SK-N-SH treated with all-trans-retinoic acid at 6 μM for 48 hours (cell line): Measurements from ENCODE around the gene WNT6.

ENCODE experiments used
- ATAC-seq: fragments of 200-7000 bp; cut with Tn5 transposase; 3 replicates; pipeline ENCODE4 v1.9.1; 2020; ENCODE audit warnings: mild to moderate bottlenecking, moderate library complexity
- ARNTL ChIP-seq: fragments of 450-650 bp; formaldehyde crosslinking; IDR thresholded peaks from 2 replicates; pipeline ENCODE4 v1.5.0; 2020; ENCODE audit warnings: low read depth, mild to moderate bottlenecking, moderate library complexity, borderline replicate concordance
- ISL1 ChIP-seq: fragments of 250-450 bp; sonication (Bioruptor Pico); IDR thresholded peaks from 2 replicates; pipeline ENCODE4 v2.1.2; 2022; ENCODE audit warnings: mild to moderate bottlenecking, moderate library complexity
- OSR1 ChIP-seq: fragments of 250-450 bp; sonication (Bioruptor Pico); IDR thresholded peaks from 2 replicates; pipeline ENCODE4 v1.8.0; 2022; ENCODE audit warnings: moderate library complexity, mild to moderate bottlenecking, inconsistent platforms
- PPARA ChIP-seq: fragments of 250-450 bp; sonication (Bioruptor Pico); IDR thresholded peaks from 2 replicates; pipeline ENCODE4 v1.5.0; 2020; ENCODE audit warnings: mild to moderate bottlenecking, borderline replicate concordance
- SNAI2 ChIP-seq: fragments of 250-450 bp; sonication (Bioruptor Pico); IDR thresholded peaks from 2 replicates; pipeline ENCODE4 v1.5.0; 2020; ENCODE audit warnings: mild to moderate bottlenecking, moderate library complexity
- TCF4 ChIP-seq: fragments of 250-450 bp; sonication (Bioruptor Pico); IDR thresholded peaks from 2 replicates; pipeline ENCODE4 v1.8.0; 2021; ENCODE audit warnings: mild to moderate bottlenecking, moderate library complexity, borderline replicate concordance
- ZC3H10 ChIP-seq: fragments of 250-450 bp; sonication (Bioruptor Pico); IDR thresholded peaks from 2 replicates; pipeline ENCODE4 v1.5.1; 2021; ENCODE audit warnings: mild to moderate bottlenecking, moderate library complexity
- ZFP3 ChIP-seq: fragments of 250-450 bp; sonication (Bioruptor Pico); IDR thresholded peaks from 2 replicates; pipeline ENCODE4 v1.5.0; 2020; ENCODE audit warnings: mild to moderate bottlenecking, moderate library complexity
- ZFP30 ChIP-seq: fragments of 450-650 bp; formaldehyde crosslinking; IDR thresholded peaks from 2 replicates; pipeline ENCODE4 v1.5.0; 2022; ENCODE audit warnings: mild to moderate bottlenecking, moderate library complexity
- ZNF565 ChIP-seq: fragments of 450-650 bp; formaldehyde crosslinking; conservative IDR thresholded peaks from 2 replicates; pipeline ENCODE4 v1.5.0; 2020; ENCODE audit warnings: low read depth, mild to moderate bottlenecking, moderate library complexity
- ZNF70 ChIP-seq: fragments of 450-650 bp; formaldehyde crosslinking; IDR thresholded peaks from 2 replicates; pipeline ENCODE4 v1.5.0; 2020; ENCODE audit warnings: mild to moderate bottlenecking, moderate library complexity
- ZNF8 ChIP-seq: fragments of 450-650 bp; formaldehyde crosslinking; IDR thresholded peaks from 2 replicates; pipeline ENCODE4 v1.5.0; 2020; ENCODE audit warnings: mild to moderate bottlenecking, moderate library complexity
- TF ChIP-seq, protein P1 (sequence below): fragments of 250-450 bp; sonication (Bioruptor Pico); IDR thresholded peaks from 2 replicates; pipeline ENCODE4 v1.8.0; 2021; ENCODE audit warnings: low read depth, mild to moderate bottlenecking, moderate library complexity, borderline replicate concordance
- TF ChIP-seq, protein P2 (sequence below): fragments of 250-450 bp; sonication (Bioruptor Pico); IDR thresholded peaks from 2 replicates; pipeline ENCODE4 v1.5.0; 2020; ENCODE audit warnings: mild to moderate bottlenecking, moderate library complexity
- TF ChIP-seq, protein P3 (sequence below): fragments of 250-450 bp; sonication (Bioruptor Pico); IDR thresholded peaks from 2 replicates; pipeline ENCODE4 v1.5.1; 2021; ENCODE audit warnings: mild to moderate bottlenecking, moderate library complexity
- TF ChIP-seq, protein P4 (sequence below): fragments of 250-450 bp; sonication (Bioruptor Pico); IDR thresholded peaks from 2 replicates; pipeline ENCODE4 v1.5.1; 2020; ENCODE audit warnings: low read depth, mild to moderate bottlenecking, moderate library complexity

WNT6 gene

DNA sequence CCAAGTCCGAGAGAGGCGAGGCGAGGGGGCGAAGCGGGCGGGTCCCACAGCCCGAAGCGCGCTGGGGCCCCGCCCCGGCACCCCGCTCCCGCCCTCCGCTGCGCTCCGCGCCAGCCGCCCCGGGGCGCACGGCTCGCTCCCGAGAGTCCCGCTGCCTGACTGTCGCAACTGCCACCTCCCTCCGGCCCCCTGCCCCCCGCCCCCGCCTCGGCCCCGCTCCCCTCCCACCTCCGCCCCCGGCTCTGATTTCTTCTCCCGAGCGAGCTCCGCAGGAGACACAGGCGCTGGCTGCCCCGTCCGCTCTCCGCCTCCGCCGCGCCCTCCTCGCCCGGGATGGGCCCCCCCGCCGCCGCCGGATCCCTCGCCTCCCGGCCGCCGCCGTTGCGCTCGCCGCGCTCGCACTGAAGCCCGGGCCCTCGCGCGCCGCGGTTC is at the start of gene WNT6:
Gene WNT6, plus strand, starts transcription at position 250 of the 432 bp plus-strand sequence. CDS start 233 bp downstream, outside the sequence.
- ATAC-seq = no peak; the same call in 2 of the 3 replicates
- TF ChIP-seq, protein P1, sequence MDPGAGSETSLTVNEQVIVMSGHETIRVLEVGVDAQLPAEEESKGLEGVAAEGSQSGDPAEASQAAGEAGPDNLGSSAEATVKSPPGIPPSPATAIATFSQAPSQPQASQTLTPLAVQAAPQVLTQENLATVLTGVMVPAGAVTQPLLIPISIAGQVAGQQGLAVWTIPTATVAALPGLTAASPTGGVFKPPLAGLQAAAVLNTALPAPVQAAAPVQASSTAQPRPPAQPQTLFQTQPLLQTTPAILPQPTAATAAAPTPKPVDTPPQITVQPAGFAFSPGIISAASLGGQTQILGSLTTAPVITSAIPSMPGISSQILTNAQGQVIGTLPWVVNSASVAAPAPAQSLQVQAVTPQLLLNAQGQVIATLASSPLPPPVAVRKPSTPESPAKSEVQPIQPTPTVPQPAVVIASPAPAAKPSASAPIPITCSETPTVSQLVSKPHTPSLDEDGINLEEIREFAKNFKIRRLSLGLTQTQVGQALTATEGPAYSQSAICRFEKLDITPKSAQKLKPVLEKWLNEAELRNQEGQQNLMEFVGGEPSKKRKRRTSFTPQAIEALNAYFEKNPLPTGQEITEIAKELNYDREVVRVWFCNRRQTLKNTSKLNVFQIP (CRISPR knock-in tag) = no peak
- TF ChIP-seq ZNF70 (CRISPR knock-in tag) = no peak
- TF ChIP-seq, protein P2, sequence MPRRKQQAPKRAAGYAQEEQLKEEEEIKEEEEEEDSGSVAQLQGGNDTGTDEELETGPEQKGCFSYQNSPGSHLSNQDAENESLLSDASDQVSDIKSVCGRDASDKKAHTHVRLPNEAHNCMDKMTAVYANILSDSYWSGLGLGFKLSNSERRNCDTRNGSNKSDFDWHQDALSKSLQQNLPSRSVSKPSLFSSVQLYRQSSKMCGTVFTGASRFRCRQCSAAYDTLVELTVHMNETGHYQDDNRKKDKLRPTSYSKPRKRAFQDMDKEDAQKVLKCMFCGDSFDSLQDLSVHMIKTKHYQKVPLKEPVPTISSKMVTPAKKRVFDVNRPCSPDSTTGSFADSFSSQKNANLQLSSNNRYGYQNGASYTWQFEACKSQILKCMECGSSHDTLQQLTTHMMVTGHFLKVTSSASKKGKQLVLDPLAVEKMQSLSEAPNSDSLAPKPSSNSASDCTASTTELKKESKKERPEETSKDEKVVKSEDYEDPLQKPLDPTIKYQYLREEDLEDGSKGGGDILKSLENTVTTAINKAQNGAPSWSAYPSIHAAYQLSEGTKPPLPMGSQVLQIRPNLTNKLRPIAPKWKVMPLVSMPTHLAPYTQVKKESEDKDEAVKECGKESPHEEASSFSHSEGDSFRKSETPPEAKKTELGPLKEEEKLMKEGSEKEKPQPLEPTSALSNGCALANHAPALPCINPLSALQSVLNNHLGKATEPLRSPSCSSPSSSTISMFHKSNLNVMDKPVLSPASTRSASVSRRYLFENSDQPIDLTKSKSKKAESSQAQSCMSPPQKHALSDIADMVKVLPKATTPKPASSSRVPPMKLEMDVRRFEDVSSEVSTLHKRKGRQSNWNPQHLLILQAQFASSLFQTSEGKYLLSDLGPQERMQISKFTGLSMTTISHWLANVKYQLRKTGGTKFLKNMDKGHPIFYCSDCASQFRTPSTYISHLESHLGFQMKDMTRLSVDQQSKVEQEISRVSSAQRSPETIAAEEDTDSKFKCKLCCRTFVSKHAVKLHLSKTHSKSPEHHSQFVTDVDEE (CRISPR knock-in tag) = no peak
- no peak for TF ChIP-seq PPARA (CRISPR knock-in tag)
- TF ChIP-seq ARNTL (CRISPR knock-in tag) = no peak

DNA sequence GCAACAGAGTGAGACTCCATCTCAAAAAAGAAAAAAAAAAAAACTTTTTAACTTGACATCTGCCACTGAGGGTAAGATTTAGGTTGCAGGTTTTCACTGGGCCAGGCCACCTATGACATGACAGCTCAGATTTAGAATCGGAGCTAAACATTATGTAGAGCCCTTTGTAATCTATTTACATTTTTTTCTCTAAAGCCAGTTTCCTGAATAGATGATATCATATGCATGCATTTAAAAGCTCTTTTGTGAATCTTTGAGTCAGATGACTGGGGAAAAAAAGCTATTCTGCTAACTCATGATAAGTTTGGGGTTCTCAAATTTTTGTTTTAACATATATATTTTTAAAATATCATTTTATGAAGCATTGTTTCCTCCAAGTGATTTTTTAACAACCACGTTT is 49.3 kb upstream of the WNT6 start:
- no peak for ATAC-seq
- TF ChIP-seq ZFP30 (CRISPR knock-in tag) (no peak), ZNF8 (CRISPR knock-in tag) (no peak), PPARA (CRISPR knock-in tag) (no peak)

DNA sequence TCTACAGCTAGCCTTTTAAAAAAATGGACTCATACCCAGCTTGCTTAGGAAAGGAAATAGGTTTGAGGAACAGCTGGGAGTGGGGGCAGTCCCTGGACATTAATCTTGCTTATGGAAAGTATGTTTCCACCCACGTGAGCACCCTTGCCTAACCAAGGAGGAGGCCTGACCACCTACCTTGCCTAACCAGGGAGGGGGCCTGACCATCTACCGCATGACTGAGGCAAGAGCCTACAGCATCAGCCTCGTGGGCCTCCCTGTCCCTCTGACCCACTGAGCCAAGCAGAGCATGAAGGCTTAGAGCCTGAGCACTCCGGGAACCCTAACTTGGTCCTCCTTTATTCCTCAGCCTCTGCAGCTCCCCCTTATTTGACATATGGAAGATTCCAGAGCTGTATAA is 48.2 kb upstream of the WNT6 start:
- no peak for ATAC-seq

DNA sequence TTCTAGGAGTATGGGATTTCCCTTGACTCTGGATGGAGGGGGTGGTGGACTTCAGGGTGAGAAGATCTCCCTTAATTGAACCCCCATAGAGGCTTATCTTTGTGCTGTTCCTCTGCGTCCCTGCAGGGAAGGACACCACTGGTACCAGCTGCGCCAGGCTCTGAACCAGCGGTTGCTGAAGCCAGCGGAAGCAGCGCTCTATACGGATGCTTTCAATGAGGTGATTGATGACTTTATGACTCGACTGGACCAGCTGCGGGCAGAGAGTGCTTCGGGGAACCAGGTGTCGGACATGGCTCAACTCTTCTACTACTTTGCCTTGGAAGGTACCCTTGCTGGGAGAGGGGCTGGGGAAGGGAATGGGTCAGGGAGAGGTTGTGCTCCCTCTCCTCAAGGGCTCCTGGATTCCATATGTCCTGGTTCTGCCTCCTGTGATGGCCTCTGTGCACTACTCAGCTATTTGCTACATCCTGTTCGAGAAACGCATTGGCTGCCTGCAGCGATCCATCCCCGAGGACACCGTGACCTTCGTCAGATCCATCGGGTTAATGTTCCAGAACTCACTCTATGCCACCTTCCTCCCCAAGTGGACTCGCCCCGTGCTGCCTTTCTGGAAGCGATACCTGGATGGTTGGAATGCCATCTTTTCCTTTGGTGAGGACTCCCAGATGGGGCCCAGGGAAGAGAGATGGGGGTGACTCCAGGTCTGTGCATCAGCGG is 47.3 kb upstream of the WNT6 start:
- TF ChIP-seq TCF4 = no peak
- no peak for TF ChIP-seq ZNF70 (CRISPR knock-in tag)
- no peak for ATAC-seq

More for the DNA sequence above, 48.2 kb upstream of the WNT6 start:
- TF ChIP-seq, protein P3, sequence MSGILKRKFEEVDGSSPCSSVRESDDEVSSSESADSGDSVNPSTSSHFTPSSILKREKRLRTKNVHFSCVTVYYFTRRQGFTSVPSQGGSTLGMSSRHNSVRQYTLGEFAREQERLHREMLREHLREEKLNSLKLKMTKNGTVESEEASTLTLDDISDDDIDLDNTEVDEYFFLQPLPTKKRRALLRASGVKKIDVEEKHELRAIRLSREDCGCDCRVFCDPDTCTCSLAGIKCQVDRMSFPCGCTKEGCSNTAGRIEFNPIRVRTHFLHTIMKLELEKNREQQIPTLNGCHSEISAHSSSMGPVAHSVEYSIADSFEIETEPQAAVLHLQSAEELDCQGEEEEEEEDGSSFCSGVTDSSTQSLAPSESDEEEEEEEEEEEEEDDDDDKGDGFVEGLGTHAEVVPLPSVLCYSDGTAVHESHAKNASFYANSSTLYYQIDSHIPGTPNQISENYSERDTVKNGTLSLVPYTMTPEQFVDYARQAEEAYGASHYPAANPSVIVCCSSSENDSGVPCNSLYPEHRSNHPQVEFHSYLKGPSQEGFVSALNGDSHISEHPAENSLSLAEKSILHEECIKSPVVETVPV (CRISPR knock-in tag) = no peak
- TF ChIP-seq, protein P4, sequence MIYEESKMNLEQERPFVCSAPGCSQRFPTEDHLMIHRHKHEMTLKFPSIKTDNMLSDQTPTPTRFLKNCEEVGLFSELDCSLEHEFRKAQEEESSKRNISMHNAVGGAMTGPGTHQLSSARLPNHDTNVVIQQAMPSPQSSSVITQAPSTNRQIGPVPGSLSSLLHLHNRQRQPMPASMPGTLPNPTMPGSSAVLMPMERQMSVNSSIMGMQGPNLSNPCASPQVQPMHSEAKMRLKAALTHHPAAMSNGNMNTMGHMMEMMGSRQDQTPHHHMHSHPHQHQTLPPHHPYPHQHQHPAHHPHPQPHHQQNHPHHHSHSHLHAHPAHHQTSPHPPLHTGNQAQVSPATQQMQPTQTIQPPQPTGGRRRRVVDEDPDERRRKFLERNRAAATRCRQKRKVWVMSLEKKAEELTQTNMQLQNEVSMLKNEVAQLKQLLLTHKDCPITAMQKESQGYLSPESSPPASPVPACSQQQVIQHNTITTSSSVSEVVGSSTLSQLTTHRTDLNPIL = no peak
- TF ChIP-seq ISL1 (CRISPR knock-in tag) (no peak), PPARA (CRISPR knock-in tag) (no peak), SNAI2 (CRISPR knock-in tag) (no peak), ZNF565 (no peak), ARNTL (CRISPR knock-in tag) (no peak), ZNF70 (CRISPR knock-in tag) (no peak), TCF4 (no peak), ZFP3 (CRISPR knock-in tag) (no peak)
- TF ChIP-seq, protein P1 (CRISPR knock-in tag) = no peak

DNA sequence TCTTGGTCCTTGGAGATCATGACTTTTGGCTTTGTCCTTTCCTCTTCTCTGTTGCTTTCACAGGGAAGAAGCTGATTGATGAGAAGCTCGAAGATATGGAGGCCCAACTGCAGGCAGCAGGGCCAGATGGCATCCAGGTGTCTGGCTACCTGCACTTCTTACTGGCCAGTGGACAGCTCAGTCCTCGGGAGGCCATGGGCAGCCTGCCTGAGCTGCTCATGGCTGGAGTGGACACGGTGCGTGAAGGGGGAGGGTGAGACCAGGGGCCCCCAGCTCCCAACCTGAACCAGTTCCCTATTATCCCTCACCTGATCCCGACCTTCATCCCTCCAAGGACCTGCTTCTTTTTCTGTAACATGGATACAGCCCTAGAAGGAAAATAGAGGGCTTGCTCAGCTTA is 46.7 kb upstream of the WNT6 start:
- no peak for ATAC-seq
- TF ChIP-seq, protein P1 (CRISPR knock-in tag) = no peak
- TF ChIP-seq OSR1 (CRISPR knock-in tag) = no peak
- TF ChIP-seq ZNF565 = no peak
- no peak for TF ChIP-seq ZC3H10 (CRISPR knock-in tag)
- TF ChIP-seq, protein P2 (CRISPR knock-in tag) = no peak
- TF ChIP-seq ZNF8 (CRISPR knock-in tag) = no peak
- no peak for TF ChIP-seq PPARA (CRISPR knock-in tag)
- no peak for TF ChIP-seq ZFP30 (CRISPR knock-in tag)
- TF ChIP-seq SNAI2 (CRISPR knock-in tag) = no peak
- TF ChIP-seq ZFP3 (CRISPR knock-in tag) = no peak
